HL-60 (cell line): ENCODE measurements around the gene CAGE1.

Experiments used
- DNase-seq, 2 experiments: peaks; one replicate each; pipeline ENCODE4 v3.0.0-alpha.2; 2010 to 2020; ENCODE audit warnings: low read depth in 1 of 2, low spot score in 1 of 2
- H3K27ac ChIP-seq: fragments of 250-450 bp; sonication (Bioruptor Pico); replicated peaks from 2 replicates; pipeline ENCODE4 v1.5.1; 2020; ENCODE audit warnings: mild to moderate bottlenecking, moderate library complexity
- H3K27me3 ChIP-seq: fragments of 250-450 bp; sonication (Bioruptor Pico); 2 replicates; pipeline ENCODE4 v1.5.1; 2021; ENCODE audit warnings: mild to moderate bottlenecking, moderate library complexity; ENCODE audit not compliant: insufficient read depth, poor library complexity, severe bottlenecking
- H3K4me3 ChIP-seq: replicated peaks from 2 replicates; pipeline ENCODE4 v1.5.1; 2011; ENCODE audit warnings: mild to moderate bottlenecking, control low read depth, low read length; ENCODE audit not compliant: insufficient read depth
- GABPA ChIP-seq: IDR thresholded peaks from 2 replicates; pipeline ENCODE4 v1.6.1; 2012; ENCODE audit warnings: low read depth
- POLR2AphosphoS5 ChIP-seq: IDR thresholded peaks from 2 replicates; pipeline ENCODE4 v1.6.1; 2012; ENCODE audit warnings: low read depth
- SPI1 ChIP-seq: IDR thresholded peaks from 2 replicates; pipeline ENCODE4 v1.6.1; 2012; ENCODE audit warnings: low read depth, mild to moderate bottlenecking, borderline replicate concordance
- TF ChIP-seq, protein P1 (sequence below): IDR thresholded peaks from one replicate; pipeline ENCODE4 v1.5.1; 2011; ENCODE audit warnings: low read length, control low read depth, inconsistent platforms; ENCODE audit not compliant: insufficient read depth
- TF ChIP-seq, protein P2 (sequence below): IDR thresholded peaks from 2 replicates; pipeline ENCODE4 v1.6.1; 2012; ENCODE audit warnings: low read depth; ENCODE audit not compliant: insufficient replicate concordance

Gene CAGE1

DNA sequence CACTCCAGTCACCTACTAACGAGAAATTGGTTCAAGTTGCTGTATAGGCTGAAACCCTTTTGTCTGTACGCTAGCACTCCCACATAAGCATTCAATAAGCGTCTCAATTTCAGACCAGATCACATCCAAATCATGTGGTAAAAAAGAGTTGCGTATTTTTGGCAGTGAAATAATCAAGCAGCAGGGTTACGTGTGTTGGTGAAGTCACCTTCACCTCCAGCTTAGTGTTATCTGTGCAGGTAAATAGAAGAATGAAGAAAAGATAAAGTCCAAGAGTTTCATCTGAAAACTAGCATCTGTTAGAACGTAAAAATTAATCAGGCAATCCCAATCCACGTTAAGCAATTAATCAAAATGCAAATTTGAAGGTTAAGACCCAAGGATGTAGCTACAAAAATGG, 87.8 kb downstream of the CAGE1 start:
- Histone ChIP-seq H3K4me3 (no peak overlapping the region), H3K27ac (no peak overlapping the region), H3K27me3 (no peaks in the 10 kb centered on the region)
- TF ChIP-seq GABPA (no peak), SPI1 (no peak)
- TF ChIP-seq, protein P1, sequence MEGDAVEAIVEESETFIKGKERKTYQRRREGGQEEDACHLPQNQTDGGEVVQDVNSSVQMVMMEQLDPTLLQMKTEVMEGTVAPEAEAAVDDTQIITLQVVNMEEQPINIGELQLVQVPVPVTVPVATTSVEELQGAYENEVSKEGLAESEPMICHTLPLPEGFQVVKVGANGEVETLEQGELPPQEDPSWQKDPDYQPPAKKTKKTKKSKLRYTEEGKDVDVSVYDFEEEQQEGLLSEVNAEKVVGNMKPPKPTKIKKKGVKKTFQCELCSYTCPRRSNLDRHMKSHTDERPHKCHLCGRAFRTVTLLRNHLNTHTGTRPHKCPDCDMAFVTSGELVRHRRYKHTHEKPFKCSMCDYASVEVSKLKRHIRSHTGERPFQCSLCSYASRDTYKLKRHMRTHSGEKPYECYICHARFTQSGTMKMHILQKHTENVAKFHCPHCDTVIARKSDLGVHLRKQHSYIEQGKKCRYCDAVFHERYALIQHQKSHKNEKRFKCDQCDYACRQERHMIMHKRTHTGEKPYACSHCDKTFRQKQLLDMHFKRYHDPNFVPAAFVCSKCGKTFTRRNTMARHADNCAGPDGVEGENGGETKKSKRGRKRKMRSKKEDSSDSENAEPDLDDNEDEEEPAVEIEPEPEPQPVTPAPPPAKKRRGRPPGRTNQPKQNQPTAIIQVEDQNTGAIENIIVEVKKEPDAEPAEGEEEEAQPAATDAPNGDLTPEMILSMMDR = no peak
- TF ChIP-seq, protein P2, sequence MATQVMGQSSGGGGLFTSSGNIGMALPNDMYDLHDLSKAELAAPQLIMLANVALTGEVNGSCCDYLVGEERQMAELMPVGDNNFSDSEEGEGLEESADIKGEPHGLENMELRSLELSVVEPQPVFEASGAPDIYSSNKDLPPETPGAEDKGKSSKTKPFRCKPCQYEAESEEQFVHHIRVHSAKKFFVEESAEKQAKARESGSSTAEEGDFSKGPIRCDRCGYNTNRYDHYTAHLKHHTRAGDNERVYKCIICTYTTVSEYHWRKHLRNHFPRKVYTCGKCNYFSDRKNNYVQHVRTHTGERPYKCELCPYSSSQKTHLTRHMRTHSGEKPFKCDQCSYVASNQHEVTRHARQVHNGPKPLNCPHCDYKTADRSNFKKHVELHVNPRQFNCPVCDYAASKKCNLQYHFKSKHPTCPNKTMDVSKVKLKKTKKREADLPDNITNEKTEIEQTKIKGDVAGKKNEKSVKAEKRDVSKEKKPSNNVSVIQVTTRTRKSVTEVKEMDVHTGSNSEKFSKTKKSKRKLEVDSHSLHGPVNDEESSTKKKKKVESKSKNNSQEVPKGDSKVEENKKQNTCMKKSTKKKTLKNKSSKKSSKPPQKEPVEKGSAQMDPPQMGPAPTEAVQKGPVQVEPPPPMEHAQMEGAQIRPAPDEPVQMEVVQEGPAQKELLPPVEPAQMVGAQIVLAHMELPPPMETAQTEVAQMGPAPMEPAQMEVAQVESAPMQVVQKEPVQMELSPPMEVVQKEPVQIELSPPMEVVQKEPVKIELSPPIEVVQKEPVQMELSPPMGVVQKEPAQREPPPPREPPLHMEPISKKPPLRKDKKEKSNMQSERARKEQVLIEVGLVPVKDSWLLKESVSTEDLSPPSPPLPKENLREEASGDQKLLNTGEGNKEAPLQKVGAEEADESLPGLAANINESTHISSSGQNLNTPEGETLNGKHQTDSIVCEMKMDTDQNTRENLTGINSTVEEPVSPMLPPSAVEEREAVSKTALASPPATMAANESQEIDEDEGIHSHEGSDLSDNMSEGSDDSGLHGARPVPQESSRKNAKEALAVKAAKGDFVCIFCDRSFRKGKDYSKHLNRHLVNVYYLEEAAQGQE = no peak
- no peak for DNase-seq

DNA sequence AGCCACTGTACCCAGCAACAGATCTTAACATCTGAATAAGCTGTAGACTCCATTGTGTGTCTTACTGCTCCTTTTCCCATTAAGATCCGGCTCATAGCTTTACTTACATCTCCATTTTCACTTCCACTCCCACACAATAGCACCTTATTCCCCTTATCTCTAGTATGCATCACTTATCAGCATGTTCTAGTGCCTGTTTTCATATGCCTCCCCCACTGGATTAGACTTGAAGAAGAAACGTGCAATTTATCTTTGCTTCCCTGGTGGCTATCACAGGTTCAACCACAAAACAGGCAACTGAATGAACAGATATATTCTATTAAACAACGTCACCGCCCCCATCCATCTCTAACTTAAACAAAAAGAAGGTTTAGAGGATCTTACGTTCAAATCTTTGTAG, 88.6 kb downstream of the CAGE1 start:
- H3K4me3 ChIP-seq = no peak overlapping the region
- no peak overlapping the region for H3K27ac ChIP-seq
- DNase-seq = no peak
- TF ChIP-seq GABPA = no peak
- no peak for TF ChIP-seq SPI1
- TF ChIP-seq, protein P2 = no peak
- TF ChIP-seq POLR2AphosphoS5 = no peak
- TF ChIP-seq, protein P1 = no peak
- no peaks in the 10 kb centered on the region for H3K27me3 ChIP-seq

DNA sequence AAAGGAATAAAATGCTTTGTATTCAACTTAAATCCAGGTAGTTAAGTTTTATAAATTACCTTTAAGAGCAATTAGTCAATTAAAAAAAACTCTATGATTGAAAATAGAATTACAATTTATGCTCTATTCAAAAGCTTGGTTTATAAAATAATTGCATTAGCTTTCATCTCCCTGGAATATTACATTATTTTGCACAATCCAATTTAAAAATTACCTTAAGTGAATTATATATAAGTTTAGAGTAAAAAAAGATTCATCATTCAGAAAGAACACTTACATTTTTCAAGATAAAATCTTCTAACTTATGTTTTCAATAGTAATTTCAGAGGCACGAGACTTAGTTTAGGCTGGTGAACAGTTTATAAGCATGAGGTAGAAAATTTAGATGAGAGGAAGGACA, 91.4 kb downstream of the CAGE1 start:
- no peak for DNase-seq
- TF ChIP-seq GABPA = no peak
- TF ChIP-seq, protein P1 = no peak
- TF ChIP-seq SPI1 = no peak
- TF ChIP-seq, protein P2 = no peak
- no peak overlapping the region for H3K4me3 ChIP-seq
- H3K27me3 ChIP-seq = no peaks in the 10 kb centered on the region
- H3K27ac ChIP-seq = no peak overlapping the region
